NT2/D1 (cell line): ENCODE data around the gene KRT6B.
A peak's percentile ranks its signal among the peaks of the same experiment; 100 is the strongest.
"Not testable (repeated sequence)": the region's sequence is repeated elsewhere in the genome, so short reads cannot be mapped to it uniquely, and the experiment has no call there.

Experiments
- DNase-seq: peaks from one replicate; pipeline ENCODE4 v3.0.0-alpha.2; 2011; ENCODE audit warnings: low read depth, low spot score
- H3K27me3 ChIP-seq: 2 replicates; pipeline ENCODE4 v1.6.0; 2011; ENCODE audit warnings: mild to moderate bottlenecking; ENCODE audit not compliant: insufficient read length, insufficient read depth
- H3K36me3 ChIP-seq: 2 replicates; pipeline ENCODE4 v1.6.1; 2011; ENCODE audit warnings: mild to moderate bottlenecking, low read length, mixed read lengths; ENCODE audit not compliant: insufficient read depth, insufficient read length
- H3K4me1 ChIP-seq: 2 replicates; pipeline ENCODE4 v1.5.1; 2011; ENCODE audit not compliant: insufficient read depth, insufficient read length
- H3K4me3 ChIP-seq: 2 replicates; pipeline ENCODE4 v1.5.1; 2011; ENCODE audit warnings: low read depth; ENCODE audit not compliant: insufficient read length
- H3K9ac ChIP-seq: 2 replicates; pipeline ENCODE4 v1.6.0; 2011; ENCODE audit warnings: low read depth; ENCODE audit not compliant: insufficient read length
- H3K9me3 ChIP-seq: 2 replicates; pipeline ENCODE4 v1.5.1; 2011; ENCODE audit warnings: mild to moderate bottlenecking, low read length; ENCODE audit not compliant: insufficient read depth
- SUZ12 ChIP-seq: IDR thresholded peaks from 2 replicates; pipeline ENCODE4 v1.6.1; 2011; ENCODE audit not compliant: insufficient read length, insufficient read depth; ENCODE audit errors: extremely low read depth
- YY1 ChIP-seq: IDR thresholded peaks from 2 replicates; pipeline ENCODE4 v1.6.1; 2011; ENCODE audit not compliant: insufficient read length, insufficient read depth
- ZNF274 ChIP-seq: IDR thresholded peaks from 2 replicates; pipeline ENCODE4 v1.6.1; 2011; ENCODE audit warnings: mild to moderate bottlenecking, low read depth, low read length

KRT6B gene

GRCh38 chr12:52495389-52495788, 43.4 kb upstream of the KRT6B start:
- Histone ChIP-seq H3K27me3 (no peaks in the 10 kb centered on the region), H3K9me3 (peaks cover 9% of the 10 kb centered on the region; the same call in 1 of the 2 replicates), H3K4me1 (peaks cover 8% of the 10 kb centered on the region), H3K36me3 (no peaks in the 10 kb centered on the region), H3K9ac (no peak overlapping the region), H3K4me3 (no peak overlapping the region)
- peak; percentile 61 for DNase-seq
- TF ChIP-seq ZNF274 (no peak), YY1 (no peak), SUZ12 (no peak)

- TF ChIP-seq SUZ12 (no peak), YY1 (no peak), ZNF274 (no peak)
- Histone ChIP-seq H3K9ac (no peak overlapping the region), H3K4me1 (peaks cover 8% of the 10 kb centered on the region), H3K9me3 (peaks cover 10% of the 10 kb centered on the region; the same call in 1 of the 2 replicates), H3K4me3 (no peak overlapping the region), H3K36me3 (no peaks in the 10 kb centered on the region), H3K27me3 (no peaks in the 10 kb centered on the region)
- DNase-seq, result no peak
Measured at GRCh38 chr12:52494518-52494917, 42.6 kb upstream of the KRT6B start.

GRCh38 chr12:52494100-52494499, 42.2 kb upstream of the KRT6B start:
- TF ChIP-seq YY1 (no peak), ZNF274 (no peak), SUZ12 (no peak)
- no peaks in the 10 kb centered on the region for H3K36me3 ChIP-seq
- peaks cover 8% of the 10 kb centered on the region for H3K4me1 ChIP-seq
- H3K9me3 ChIP-seq, result peaks cover 12% of the 10 kb centered on the region; the same call in 1 of the 2 replicates
- no peak overlapping the region for H3K4me3 ChIP-seq
- H3K27me3 ChIP-seq, result no peaks in the 10 kb centered on the region
- H3K9ac ChIP-seq, result no peak overlapping the region
- no peak for DNase-seq

GRCh38 chr12:52493172-52493571, 41.2 kb upstream of the KRT6B start, which contains the start of gene KRT6A:
Gene KRT6A, minus strand, starts transcription at chr12:52493257. Its CDS starts 69 bp downstream, at chr12:52493188.
- H3K9me3 ChIP-seq, result peaks cover 12% of the 10 kb centered on the region; the same call in 1 of the 2 replicates
- DNase-seq, result no peak
- no peaks in the 10 kb centered on the region for H3K36me3 ChIP-seq
- H3K4me3 ChIP-seq, result no peak within 1 kb of the TSS
- no peaks in the 10 kb centered on the region for H3K27me3 ChIP-seq
- H3K9ac ChIP-seq, result no peak within 1 kb of the TSS
- TF ChIP-seq YY1 (no peak), SUZ12 (no peak), ZNF274 (no peak)
- peaks cover 8% of the 10 kb centered on the region for H3K4me1 ChIP-seq

GRCh38 chr12:52492405-52492804, 40.5 kb upstream of the KRT6B start:
- not testable (repeated sequence) for H3K27me3 ChIP-seq, DNase-seq, H3K36me3 ChIP-seq, H3K4me1 ChIP-seq, H3K4me3 ChIP-seq, H3K9ac ChIP-seq
- H3K9me3 ChIP-seq, result peaks cover 12% of the 10 kb centered on the region; the same call in 1 of the 2 replicates

GRCh38 chr12:52491495-52491894, 39.5 kb upstream of the KRT6B start:
- not testable (repeated sequence) for H3K4me1 ChIP-seq, DNase-seq, H3K27me3 ChIP-seq, H3K4me3 ChIP-seq, H3K36me3 ChIP-seq, H3K9ac ChIP-seq
- peaks cover 12% of the 10 kb centered on the region; the same call in 1 of the 2 replicates for H3K9me3 ChIP-seq

- Histone ChIP-seq H3K4me3 (no peak overlapping the region), H3K4me1 (no peaks in the 10 kb centered on the region), H3K9me3 (peaks cover 22% of the 10 kb centered on the region), H3K27me3 (no peaks in the 10 kb centered on the region), H3K36me3 (no peaks in the 10 kb centered on the region), H3K9ac (no peak overlapping the region)
- no peak for TF ChIP-seq SUZ12
- no peak for TF ChIP-seq YY1
- no peak for TF ChIP-seq ZNF274
- no peak for DNase-seq
Measured at GRCh38 chr12:52488736-52489135, 36.8 kb upstream of the KRT6B start.

GRCh38 chr12:52487744-52488443, 35.9 kb upstream of the KRT6B start:
- H3K4me3 ChIP-seq, DNase-seq, H3K36me3 ChIP-seq: not testable (repeated sequence)

More at GRCh38 chr12:52487744-52488443, 35.9 kb upstream of the KRT6B start:
- H3K9me3 ChIP-seq, result peaks cover 22% of the 10 kb centered on the region
- not testable (repeated sequence) for H3K27me3 ChIP-seq, H3K9ac ChIP-seq, H3K4me1 ChIP-seq
